ENCODE measurements around the gene PID1.

The PID1 gene

GRCh38 chr2:229054311-229054710 is 216.8 kb downstream of the PID1 start:
- no peak for DNase-seq (ENCODE audit: low read depth)
- TF ChIP-seq, protein P1, sequence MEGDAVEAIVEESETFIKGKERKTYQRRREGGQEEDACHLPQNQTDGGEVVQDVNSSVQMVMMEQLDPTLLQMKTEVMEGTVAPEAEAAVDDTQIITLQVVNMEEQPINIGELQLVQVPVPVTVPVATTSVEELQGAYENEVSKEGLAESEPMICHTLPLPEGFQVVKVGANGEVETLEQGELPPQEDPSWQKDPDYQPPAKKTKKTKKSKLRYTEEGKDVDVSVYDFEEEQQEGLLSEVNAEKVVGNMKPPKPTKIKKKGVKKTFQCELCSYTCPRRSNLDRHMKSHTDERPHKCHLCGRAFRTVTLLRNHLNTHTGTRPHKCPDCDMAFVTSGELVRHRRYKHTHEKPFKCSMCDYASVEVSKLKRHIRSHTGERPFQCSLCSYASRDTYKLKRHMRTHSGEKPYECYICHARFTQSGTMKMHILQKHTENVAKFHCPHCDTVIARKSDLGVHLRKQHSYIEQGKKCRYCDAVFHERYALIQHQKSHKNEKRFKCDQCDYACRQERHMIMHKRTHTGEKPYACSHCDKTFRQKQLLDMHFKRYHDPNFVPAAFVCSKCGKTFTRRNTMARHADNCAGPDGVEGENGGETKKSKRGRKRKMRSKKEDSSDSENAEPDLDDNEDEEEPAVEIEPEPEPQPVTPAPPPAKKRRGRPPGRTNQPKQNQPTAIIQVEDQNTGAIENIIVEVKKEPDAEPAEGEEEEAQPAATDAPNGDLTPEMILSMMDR (IDR thresholded peaks at IDR 0.05; ENCODE audit: low read length, missing control alignments), result no peak
- H3K4me3 ChIP-seq (replicated peaks; ENCODE audit: low read depth, low read length), result no peak overlapping the region

DNA sequence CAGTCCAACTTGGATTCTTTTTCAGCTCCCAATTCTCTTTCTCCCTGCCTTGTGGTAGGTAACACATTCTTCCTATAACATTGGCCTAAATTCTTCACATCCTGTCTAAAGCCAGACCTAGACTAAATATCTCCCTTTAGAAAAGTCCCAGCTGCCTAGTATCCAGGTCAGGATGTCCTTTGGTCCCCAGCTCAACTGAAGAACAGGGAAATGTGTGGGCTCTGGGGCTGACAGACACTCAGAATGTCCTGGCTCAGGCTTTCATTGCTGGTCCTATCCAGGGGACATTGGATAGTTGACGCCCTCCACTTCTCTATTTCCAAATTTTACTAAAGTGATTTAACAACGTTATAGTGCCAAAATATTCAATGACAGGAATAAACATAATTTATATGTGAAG is 219.3 kb downstream of the PID1 start:
- no peak for DNase-seq (ENCODE audit: low read depth)
- TF ChIP-seq, protein P1 (IDR thresholded peaks at IDR 0.05; ENCODE audit: low read length, missing control alignments), result no peak

DNA sequence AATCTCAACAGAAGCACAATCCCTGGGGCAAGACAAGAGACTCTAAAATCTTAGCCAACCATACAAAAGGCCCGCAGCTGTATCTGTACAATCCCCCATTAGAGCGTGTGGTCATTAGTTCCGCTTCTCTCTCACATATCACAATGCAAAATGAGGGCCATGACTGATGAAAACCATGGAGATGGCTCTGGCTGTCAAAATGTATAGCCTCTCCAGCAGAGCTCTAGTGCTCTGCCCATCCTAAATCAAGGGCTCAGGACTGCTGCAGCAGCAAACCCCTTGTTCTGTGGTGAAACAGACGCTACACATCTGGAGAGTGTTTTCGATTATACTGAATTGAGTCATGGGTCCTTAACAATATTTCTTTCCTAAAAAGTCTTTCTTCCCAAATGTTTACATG is 221.0 kb downstream of the PID1 start:
- DNase-seq (ENCODE audit: low read depth), result no peak

More for the DNA sequence above, 219.3 kb downstream of the PID1 start:
- H3K4me3 ChIP-seq (replicated peaks; ENCODE audit: low read depth, low read length), result no peak overlapping the region

DNA sequence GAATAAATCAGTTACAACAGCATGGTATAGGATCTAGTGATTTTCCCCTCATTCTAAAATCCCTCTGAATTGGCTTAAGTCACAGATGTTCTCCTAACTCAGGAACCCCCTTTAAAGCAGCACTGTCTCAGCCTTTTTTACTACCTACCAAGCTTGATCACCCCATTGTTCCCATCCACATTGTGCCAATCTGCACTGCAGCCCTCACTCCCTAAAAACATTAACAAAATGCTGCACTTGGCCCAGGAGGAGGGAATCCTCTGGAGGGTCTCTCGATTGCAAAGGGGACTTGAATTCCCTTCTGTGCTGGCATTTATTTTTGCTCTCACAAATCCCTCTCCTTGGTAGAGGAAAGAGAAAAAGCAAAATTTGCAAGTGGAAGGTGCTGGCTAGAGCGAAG is 223.0 kb downstream of the PID1 start:
- no peak overlapping the region for H3K4me3 ChIP-seq (replicated peaks; ENCODE audit: low read depth, low read length)
- TF ChIP-seq, protein P1 (IDR thresholded peaks at IDR 0.05; ENCODE audit: low read length, missing control alignments), result no peak
- DNase-seq (ENCODE audit: low read depth), result no peak

More for the DNA sequence above, 221.0 kb downstream of the PID1 start:
- TF ChIP-seq, protein P1 (IDR thresholded peaks at IDR 0.05; ENCODE audit: low read length, missing control alignments), result no peak
- no peak overlapping the region for H3K4me3 ChIP-seq (replicated peaks; ENCODE audit: low read depth, low read length)

DNA sequence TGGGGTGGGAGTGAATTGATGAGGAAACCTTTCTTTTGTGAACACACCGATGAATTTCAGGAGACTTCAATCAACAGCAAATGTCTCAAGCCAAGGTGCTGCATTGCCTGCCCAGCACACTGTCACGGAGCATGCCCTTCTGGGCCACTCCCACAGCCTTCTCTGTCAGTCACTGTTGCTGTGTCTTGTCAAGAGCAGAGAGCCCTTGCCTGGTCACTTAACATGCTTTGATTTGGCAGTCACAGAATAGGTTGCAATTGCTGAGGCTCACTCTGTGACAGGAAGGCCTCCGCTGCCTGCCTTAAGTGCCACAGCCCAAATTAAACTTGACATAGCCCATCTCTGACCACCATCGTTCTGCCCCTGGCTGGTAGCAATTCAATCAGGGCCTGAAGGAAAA is 225.4 kb downstream of the PID1 start:
- no peak for DNase-seq (ENCODE audit: low read depth)
- TF ChIP-seq, protein P1 (IDR thresholded peaks at IDR 0.05; ENCODE audit: low read length, missing control alignments), result no peak
- no peak overlapping the region for H3K4me3 ChIP-seq (replicated peaks; ENCODE audit: low read depth, low read length)

GRCh38 chr2:229044581-229044980 is 226.5 kb downstream of the PID1 start:
- DNase-seq (ENCODE audit: low read depth), result no peak
- TF ChIP-seq, protein P1 (IDR thresholded peaks at IDR 0.05; ENCODE audit: low read length, missing control alignments), result no peak
- no peak overlapping the region for H3K4me3 ChIP-seq (replicated peaks; ENCODE audit: low read depth, low read length)

- DNase-seq (ENCODE audit: low read depth), result no peak
- TF ChIP-seq, protein P1 (IDR thresholded peaks at IDR 0.05; ENCODE audit: low read length, missing control alignments), result no peak
- no peak overlapping the region for H3K4me3 ChIP-seq (replicated peaks; ENCODE audit: low read depth, low read length)
Observed at GRCh38 chr2:229043681-229044080, 227.4 kb downstream of the PID1 start.

Data from fibroblast of pulmonary artery (primary cell).